GM19238 (cell line): ENCODE data around the gene ENTPD8.

Experiments
- DNase-seq: peaks from one replicate; pipeline ENCODE4 v3.0.0; 2011; ENCODE audit warnings: low spot score; ENCODE audit not compliant: insufficient read length

Gene ENTPD8, protein sequence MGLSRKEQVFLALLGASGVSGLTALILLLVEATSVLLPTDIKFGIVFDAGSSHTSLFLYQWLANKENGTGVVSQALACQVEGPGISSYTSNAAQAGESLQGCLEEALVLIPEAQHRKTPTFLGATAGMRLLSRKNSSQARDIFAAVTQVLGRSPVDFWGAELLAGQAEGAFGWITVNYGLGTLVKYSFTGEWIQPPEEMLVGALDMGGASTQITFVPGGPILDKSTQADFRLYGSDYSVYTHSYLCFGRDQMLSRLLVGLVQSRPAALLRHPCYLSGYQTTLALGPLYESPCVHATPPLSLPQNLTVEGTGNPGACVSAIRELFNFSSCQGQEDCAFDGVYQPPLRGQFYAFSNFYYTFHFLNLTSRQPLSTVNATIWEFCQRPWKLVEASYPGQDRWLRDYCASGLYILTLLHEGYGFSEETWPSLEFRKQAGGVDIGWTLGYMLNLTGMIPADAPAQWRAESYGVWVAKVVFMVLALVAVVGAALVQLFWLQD

DNA sequence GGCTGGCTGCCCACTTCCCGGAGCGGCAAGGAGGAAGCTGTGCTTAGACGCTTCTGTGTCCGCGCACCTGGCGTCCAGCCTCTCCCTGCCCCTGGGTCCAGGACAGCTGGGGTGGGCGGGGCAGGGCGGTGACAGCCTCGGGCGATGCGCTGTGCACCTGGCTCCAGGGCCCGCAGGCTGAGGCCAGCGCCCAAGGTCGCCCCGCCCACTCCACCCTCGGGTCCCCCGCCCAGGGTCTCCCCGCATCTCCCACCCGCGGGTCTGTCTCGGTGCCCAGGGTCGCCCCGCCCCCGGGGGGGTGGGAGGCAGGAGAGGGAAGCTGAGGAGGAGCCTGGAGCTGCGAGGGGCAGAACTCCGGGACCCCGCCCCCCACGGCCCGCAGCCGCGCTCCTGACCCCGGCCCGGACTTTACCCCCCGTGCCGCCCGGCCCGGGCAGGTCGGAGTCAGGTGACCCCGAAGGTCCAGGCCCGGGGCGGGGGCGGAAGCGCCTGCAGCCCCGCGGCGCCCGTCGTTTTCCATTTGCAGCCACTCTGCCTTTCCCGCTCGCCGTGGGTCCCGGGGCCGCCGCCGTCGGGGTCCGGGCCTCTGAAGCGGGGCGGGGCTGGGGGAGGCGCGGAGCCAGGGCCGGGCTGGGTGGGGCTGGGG is at the start of gene ENTPD8:
TSS of gene ENTPD8 (minus strand) at position 69 of the 646 bp plus-strand sequence. CDS start 3,072 bp downstream, outside the sequence.
- no peak for DNase-seq

- DNase-seq, result no peak
Observed at GRCh38 chr9:137490532-137491186, 49.5 kb upstream of the ENTPD8 start.

DNA sequence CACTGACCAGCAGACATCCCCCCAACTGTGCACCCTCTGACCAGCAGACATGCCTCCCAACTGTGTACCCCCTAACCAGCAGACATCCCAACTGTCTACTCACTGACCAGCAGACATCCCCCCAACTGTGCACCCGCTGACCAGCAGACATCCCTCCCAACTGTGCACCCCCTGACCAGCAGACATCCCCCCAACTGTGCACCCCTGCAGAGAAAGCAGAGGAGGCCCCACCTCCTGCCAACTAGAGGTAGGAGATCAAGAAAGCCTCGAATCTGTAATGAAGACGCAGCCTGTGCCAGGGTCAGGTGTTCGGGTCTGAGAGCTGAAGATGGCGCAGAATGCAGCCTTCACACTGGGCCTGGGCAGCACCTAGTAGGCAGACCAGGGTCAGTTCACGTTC is 47.7 kb upstream of the ENTPD8 start:
- DNase-seq, result no peak

DNA sequence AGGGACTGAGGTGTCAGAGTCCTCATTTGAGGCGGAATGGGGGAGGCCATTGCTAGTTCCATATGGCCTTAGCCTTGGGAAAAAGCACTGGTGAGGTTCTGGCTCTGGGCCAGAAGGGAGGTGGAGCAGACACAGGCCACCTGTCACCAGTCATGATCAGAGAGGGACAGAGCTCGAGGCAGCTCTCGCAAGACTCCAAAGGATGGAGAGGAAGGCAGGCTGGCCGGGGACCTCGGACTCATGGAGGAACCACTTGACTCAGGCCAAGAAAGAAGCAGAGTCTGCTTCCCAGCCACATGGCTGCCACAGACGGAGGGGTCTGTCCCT is 47.1 kb upstream of the ENTPD8 start:
- DNase-seq, result no peak

GRCh38 chr9:137487454-137488326 is 46.5 kb upstream of the ENTPD8 start:
- no peak for DNase-seq

GRCh38 chr9:137486545-137487453 is 45.6 kb upstream of the ENTPD8 start:
- DNase-seq, result no peak

DNA sequence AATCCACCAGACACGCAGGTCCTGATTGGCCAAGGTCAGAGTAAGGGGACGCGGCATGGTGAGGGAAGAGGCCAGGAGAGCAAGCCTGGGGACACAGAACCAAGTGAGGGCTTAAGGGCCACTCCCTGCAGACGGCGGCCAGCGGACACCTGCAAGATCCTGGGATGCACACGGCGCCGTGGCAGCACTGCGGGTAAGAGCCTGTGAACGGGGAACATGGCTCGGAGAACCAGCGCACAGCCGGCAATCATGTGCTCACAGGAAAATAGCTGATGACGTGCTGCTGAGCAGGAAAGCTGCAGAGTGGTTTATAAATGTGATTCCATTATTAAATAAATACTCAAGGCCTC is 45.0 kb upstream of the ENTPD8 start:
- no peak for DNase-seq

GRCh38 chr9:137485343-137486140 is 44.4 kb upstream of the ENTPD8 start:
- no peak for DNase-seq

- DNase-seq, result no peak
Observed at GRCh38 chr9:137484551-137485315, 43.6 kb upstream of the ENTPD8 start.

DNA sequence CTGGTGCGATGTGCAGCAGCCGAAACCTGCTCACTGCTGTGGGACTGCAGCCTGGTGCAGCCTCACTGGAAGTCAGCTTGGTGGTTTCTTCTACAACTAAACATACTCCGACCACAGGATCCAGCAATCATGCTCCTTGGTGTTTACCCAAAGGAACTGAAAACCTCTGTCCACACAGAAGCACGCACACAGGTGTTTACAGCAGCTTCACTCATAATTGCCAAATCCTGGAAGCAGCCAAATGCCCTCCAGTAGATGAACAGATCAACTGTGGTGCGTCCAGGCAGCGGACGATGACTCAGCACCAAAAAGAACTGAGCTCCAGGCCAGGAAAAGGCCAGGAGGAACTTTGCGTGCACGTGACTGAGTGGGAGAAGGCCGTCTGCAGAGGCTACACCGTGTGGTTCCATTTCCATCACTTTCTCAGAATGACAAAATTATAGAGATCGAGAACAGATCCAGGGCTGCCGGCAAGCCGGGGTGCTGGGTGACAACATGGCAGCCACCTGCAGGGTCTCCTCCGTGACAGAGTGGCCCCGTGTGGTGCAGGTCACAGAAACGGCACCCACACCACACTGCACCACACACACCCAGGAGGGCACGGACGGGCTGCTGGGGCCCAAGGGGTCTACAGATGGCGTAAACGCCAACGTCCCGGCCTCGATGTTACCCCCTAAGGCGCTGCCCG is 41.1 kb upstream of the ENTPD8 start:
- DNase-seq, result peak; percentile 48

DNA sequence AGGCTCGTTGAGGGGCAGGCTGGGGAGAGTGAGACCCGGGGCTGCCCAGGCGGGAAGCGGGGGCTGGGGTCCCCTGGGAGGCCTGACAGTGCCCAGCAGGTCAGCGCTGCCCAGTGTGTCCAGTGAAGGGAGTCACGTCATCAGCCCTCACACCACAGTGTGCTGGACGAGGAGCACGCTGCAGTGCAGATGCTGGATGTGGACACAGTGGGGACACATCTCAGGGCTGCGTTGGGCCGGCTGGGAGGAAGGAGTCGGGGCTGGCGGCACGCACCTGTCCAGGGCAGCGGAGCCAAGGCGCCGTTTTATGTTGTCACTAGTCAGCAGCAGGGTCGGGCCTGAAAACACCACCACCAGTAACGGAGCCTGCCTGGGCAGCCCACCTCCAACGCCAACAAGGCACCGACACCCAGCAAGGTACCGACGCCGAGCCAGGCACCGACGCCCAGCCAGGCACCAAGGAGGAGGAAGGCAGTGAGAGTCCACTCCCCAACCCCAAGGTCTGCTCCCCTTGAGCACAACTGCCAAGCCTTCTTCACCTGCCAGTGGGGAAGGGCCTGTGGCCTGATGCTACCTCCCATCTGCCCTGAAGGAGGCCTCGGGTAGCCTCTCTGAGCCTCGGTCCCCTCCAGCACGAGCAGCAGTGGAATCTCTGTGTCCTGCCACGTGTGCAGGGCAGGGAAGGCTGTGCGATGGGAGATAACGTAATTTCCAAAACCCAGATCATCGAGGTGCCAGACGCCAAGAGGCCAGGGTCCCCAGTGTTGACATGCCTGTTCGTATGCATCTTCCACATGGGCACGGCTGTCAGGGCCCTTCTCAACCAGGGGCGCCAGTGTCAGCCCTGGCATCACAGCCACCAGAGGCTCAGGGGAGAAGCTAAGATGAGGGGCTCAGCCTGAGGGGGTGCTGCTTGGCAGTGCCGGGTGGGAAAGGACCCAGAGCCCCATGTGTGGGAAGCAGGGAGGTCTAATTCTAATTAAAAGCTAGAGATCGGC is 39.8 kb upstream of the ENTPD8 start:
- DNase-seq, result no peak

DNA sequence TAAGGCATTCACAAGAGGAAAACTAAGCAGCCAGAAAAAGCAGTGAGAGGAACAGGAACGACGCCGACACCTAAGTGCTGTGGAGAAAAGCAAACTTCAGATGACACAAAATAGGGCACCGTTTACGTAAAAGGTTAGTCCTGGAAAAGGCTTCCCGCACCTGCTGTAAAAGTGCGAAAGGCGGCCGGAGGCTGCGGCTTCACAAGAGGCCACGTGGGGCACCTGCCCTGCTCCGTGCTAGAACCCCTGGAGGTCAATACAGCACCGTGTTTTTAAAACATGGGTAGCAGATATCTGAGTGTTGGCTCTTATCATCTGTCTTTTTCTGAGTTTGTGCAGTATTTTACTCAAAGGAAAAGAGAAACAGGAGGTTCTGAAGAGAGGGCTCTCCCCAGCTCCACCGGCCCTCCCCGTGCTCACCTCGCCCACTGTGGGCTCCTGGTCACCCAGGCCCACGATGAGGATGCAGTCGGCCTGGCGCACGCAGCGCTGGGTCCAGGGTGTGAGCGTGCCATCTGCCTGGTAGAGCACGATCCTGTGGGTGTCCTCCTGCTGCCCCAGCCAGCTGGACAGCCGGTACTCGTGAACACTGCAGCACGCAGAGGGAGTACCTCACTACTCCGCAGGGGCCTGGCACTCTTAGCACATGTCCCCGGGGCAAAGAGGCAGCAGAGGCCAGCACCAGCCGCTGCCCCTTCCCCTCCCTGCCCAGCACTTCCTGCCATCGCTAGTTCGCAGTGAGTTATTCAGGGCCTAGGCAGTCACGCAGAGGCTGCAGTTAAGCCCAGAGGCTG is 38.9 kb upstream of the ENTPD8 start:
- DNase-seq, result no peak

DNA sequence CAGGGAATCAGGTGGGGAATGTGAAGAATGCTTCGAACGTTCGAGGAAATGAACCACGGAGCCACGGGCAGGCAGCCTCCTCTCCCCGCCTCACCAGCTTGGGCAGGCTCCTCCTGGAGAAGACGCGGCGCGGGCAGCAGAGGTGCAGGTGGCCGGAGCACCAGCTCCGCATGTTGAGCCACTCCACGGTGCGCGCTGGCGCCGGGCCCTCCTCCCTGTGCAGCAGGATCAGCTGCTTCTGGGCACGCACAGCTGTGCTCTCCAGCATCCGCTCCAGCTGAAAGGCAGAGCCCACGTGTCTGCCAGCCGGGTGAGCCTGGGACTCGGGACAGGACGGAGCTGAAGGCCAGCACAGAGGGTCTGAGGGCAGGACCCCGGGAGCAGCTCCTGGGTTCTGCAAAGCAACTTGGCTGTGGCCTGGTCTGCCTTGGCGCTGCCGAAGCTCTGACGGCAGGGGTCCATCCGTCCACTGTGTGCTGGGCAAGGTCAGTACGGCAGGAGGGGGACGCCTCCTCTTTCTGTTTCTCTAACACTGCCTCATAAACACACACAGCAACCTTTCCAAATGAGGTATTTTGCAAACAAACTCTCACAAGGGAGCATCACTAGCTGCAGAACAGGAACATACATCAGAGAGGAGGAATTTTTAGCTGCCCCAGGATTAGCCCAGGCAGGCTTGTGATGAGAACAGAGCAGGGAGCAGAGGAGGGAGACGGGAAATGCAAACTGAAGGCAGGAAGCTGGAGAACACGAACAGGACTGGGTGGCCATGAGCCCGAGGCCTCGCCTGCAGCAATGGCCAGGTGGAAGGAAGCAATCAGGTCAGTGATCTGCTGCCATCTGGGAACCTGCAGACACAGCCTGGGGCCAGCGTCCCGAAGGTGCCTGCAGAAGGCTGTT is 38.1 kb upstream of the ENTPD8 start:
- DNase-seq, result no peak

- no peak for DNase-seq
Observed at GRCh38 chr9:137478613-137478961, 37.4 kb upstream of the ENTPD8 start.
